Astrocyte (in vitro differentiated cells and primary cell): ENCODE results near the gene MEGF6.

ENCODE experiments used
- CTCF ChIP-seq: IDR thresholded peaks from 2 replicates; pipeline ENCODE4 v1.5.1; 2011; ENCODE audit warnings: low read depth, mild to moderate bottlenecking, inconsistent platforms, low read length, moderate library complexity; ENCODE audit not compliant: insufficient read depth
- EZH2 ChIP-seq: IDR thresholded peaks from 2 replicates; pipeline ENCODE4 v1.6.1; 2012; ENCODE audit warnings: mild to moderate bottlenecking, low read length, inconsistent platforms; ENCODE audit not compliant: insufficient read depth

DNA sequence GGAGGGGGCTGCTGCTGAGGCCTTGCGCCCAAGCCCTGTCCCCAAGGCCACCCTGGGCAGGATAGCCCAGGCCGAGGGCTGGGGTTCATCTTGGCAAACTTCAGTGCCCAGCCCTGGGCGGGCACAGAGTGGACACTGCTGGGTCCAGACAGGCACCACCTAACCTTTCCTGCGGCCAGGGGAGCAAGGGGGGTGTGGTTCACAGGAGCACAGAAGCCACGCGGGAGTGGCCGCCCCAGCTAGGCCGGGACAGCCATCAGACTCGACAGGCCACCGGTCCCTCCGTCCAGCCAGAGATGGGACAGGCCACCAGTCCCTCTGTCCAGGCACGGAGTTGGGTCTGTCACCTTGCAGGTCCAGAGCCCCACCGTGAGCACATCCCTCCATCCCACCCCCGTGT, 127.9 kb downstream of the MEGF6 start:
- TF ChIP-seq CTCF (no peak), EZH2 (no peak)
